Stimulated activated CD4-positive, alpha-beta T cell treated with anti-CD3 and anti-CD28 coated beads, Interleukin-15, amount 100 ng/mL, for 1 hour (primary cell): ENCODE measurements around the gene BMPR2.
A peak's percentile ranks its signal among the peaks of the same experiment; 100 is the strongest.
"Not testable (repeated sequence)": the region's sequence is repeated elsewhere in the genome, so short reads cannot be mapped to it uniquely, and the experiment has no call there.

ENCODE experiments used
- DNase-seq, 2 donors: peaks; one replicate each; pipeline ENCODE4 v3.0.0-alpha.2; 2020; ENCODE audit warnings: low read depth in 1 of 2, low spot score in 1 of 2

BMPR2 gene

GRCh38 chr2:202375609-202376408 is at the start of gene BMPR2:
TSS of gene BMPR2 (plus strand) at chr2:202376327. CDS start at chr2:202377475, 1,148 bp downstream.
- peak; percentile 74 to 82 for DNase-seq

GRCh38 chr2:202327858-202328257 is 48.3 kb upstream of the BMPR2 start:
- no peak for DNase-seq

GRCh38 chr2:202335791-202336467 is 40.2 kb upstream of the BMPR2 start:
- DNase-seq: no peak

GRCh38 chr2:202337151-202337550 is 39.0 kb upstream of the BMPR2 start:
- DNase-seq: no peak

GRCh38 chr2:202337706-202338346 is 38.3 kb upstream of the BMPR2 start:
- DNase-seq: no peak

GRCh38 chr2:202339071-202339870 is 36.9 kb upstream of the BMPR2 start:
- DNase-seq: no peak

GRCh38 chr2:202344178-202344577 is 31.9 kb upstream of the BMPR2 start:
- no peak for DNase-seq

- DNase-seq: no peak
Measured at GRCh38 chr2:202346180-202346579, 29.9 kb upstream of the BMPR2 start.

- DNase-seq: no peak
Measured at GRCh38 chr2:202353430-202353829, 22.7 kb upstream of the BMPR2 start.

GRCh38 chr2:202355993-202356505 is 20.1 kb upstream of the BMPR2 start:
- DNase-seq: no peak

GRCh38 chr2:202358924-202359323 is 17.2 kb upstream of the BMPR2 start:
- not testable (repeated sequence) for DNase-seq

- no peak for DNase-seq
Measured at GRCh38 chr2:202360646-202361045, 15.5 kb upstream of the BMPR2 start.

- DNase-seq: no peak
Measured at GRCh38 chr2:202361108-202361507, 15.0 kb upstream of the BMPR2 start.

- no peak for DNase-seq
Measured at GRCh38 chr2:202373490-202373889, 2.6 kb upstream of the BMPR2 start.

- not testable (repeated sequence) for DNase-seq
Measured at GRCh38 chr2:202374383-202374782, 1.7 kb upstream of the BMPR2 start.

GRCh38 chr2:202375033-202375608 is 1.0 kb upstream of the BMPR2 start:
- DNase-seq: peak in 1 of 2 donors; percentile 26

- DNase-seq: peak; percentile 19 to 25
Measured at GRCh38 chr2:202376460-202377206, 506 bp downstream of the BMPR2 start.

GRCh38 chr2:202377207-202377761 is 1.2 kb downstream of the BMPR2 start:
- no peak for DNase-seq

GRCh38 chr2:202378001-202378400 is 1.9 kb downstream of the BMPR2 start:
- DNase-seq: no peak
